ENCODE results near the gene SLC38A5.
"Not testable (repeated sequence)": the region's sequence is repeated elsewhere in the genome, so short reads cannot be mapped to it uniquely, and the experiment has no call there.

SLC38A5 gene

DNA sequence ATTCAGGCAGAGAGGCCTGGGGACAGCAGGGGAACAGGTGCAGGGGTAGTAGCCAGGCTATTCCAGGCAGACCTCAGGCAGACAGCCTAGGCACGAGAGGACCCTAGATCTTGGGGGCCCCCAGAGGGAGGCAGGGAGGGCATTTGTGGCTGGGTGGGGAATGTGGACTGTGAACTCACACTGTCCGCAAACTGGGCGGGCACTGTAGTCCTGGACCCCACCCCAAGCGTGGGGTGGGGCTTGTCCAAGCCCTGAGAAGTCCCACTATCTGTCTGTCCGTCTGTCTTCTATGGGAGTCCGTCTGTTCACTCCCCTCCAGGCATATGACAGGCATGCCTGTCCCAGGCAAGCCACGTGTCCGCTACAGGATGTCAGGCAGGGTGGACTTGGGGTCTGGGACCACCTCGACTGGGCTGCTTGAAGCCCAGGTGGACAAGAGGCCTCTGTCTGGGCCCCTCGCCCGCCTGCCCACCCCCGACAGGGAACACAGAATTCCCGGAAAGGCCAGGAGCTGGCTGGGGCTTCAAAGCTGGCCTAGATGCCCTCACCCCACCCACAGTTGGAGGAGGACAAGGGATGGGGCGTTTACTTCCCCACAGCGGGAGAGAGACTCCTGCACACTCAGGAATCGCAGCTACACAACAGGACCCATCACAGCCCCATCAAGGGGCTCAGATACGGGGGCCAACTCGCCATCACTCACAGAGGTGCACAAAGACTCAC lies at the start of gene SLC38A5:
SLC38A5 (minus strand) TSS at position 151 of the 723 bp plus-strand sequence. CDS start 2,336 bp downstream, outside the sequence.
- DNase-seq (ENCODE audit: low spot score) (no peak), FAIRE-seq (no peak)

DNA sequence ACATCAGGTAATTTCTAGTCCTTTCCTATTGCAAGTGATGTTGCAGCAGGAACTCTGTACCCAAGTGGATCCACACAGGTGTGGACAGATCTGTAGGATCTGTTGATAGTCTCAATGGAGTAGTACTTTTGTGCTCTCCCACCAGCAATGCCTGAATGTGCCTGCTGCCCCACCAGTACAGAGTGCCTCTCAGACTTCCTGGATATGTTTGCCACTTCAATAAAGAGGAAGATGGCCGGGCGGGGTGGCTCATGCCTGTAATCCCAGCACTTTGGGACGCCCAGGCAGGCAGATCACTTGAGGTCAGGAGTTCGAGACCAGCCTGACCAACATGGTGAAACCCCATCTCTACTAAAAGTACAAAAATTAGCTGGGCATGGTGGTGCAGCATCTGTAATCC lies 49.4 kb upstream of the SLC38A5 start:
- FAIRE-seq; DNase-seq (ENCODE audit: low spot score): not testable (repeated sequence)

GRCh38 chrX:48516987-48517386 lies 46.9 kb upstream of the SLC38A5 start:
- no peak for FAIRE-seq

DNA sequence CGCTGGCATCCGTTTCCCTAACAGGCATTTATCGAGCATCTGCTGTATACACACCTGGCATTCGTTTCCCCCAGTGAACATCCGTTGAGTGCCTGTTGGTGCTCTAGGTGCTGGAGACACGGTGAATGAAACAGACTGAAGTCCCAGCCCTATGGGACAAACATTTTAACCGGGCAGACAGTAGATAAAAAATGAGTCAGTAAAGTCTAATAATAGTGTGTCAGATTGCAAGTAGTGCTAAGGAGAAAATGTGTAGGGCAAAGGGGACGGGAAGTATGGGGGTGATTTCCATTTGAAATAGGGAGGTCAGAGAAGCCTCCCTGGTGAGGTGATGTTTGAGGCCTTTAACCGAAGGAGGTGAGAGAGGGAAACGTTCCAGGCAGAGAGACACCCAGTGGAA lies 46.2 kb upstream of the SLC38A5 start:
- FAIRE-seq: no peak
- no peak for DNase-seq (ENCODE audit: low spot score)

More at GRCh38 chrX:48516987-48517386, 46.9 kb upstream of the SLC38A5 start:
- DNase-seq (ENCODE audit: low spot score): no peak

- DNase-seq (ENCODE audit: low spot score): no peak
- no peak for FAIRE-seq
These were observed 45.8 kb upstream of the SLC38A5 start for GRCh38 chrX:48515842-48516241.

DNA sequence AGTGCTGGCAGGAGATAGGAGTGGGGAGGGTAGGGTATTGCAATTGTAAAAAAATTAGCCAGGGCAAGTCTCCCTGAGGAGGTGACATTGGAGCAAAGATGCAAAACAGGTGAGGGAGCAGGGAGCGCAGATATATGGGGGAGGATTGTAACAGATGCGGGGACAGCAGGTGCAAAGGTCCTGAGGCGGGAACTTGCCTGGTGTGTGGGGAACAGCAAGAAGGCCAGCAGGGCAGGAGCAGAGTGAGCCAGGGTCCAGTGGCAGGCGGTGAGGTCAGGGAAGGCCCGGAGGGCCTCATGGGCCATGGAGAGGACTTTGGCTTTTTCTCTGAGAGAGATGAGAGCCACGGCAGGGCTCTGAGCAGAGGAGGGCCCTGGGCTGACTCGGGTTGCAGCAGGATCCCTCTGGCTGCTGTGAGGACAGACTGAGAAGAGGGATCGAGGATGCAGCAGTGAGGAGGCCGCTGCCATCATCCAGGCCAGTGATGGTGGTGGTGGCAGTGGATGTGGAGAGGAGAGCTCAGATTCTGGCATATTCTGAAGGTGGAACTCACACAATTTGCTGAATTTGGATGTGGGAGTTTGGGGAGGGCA lies 44.9 kb upstream of the SLC38A5 start:
- FAIRE-seq (no peak), DNase-seq (ENCODE audit: low spot score) (no peak)

DNA sequence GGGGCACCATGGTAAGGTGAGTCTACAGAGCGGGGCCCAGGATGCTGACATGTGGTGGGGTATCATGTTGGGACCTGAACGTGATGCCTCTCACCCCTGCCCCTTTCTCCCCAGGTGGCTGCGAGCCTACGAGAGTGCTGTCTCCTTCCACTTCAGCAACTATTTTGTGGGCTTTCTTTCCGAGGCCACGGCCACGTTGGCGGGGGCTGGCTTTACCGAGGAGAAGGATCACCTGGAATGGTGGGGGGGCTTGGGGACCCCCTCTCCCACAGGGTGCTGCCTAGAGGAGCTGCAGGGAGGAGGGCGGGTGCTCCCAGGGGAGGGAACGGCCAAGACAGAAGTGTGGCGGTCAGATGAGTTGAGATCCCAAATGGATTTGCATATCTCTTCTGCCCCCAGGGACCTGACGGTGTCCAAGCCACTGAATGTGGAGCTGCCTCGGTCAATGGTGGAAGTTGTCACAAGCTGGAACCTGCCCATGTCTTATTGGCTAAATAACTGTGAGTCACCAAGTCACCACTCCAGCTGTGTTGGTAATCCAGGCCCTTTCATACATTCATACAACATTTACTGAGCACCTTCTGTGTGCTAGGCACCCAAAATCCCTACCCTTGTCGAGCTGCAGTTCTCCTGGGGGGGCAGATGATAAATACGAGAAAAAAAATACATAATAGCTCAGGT lies 44.2 kb upstream of the SLC38A5 start:
- no peak for DNase-seq (ENCODE audit: low spot score)
- no peak for FAIRE-seq

DNA sequence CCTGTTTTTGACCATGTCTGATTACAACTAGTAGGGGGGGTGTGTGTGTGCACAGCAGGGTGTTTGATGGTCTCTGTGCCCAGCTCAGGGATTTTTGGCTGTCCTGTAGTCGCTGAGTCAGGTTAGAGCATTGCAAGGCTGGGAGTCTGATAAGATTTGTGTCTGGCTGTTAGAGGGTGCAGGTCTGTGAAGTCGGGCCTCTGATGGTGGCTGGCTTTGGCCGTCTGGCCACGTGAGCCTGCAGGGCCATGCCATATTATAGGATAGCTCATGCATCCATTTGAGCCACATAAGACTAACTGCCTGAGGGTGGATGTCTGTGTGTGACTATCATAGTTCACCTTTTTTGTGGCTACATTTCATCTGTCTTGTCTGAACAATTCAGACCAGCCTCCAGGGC lies 43.6 kb upstream of the SLC38A5 start:
- FAIRE-seq (no peak), DNase-seq (ENCODE audit: low spot score) (no peak)

GRCh38 chrX:48512371-48512935 lies 42.4 kb upstream of the SLC38A5 start:
- DNase-seq (ENCODE audit: low spot score): no peak
- FAIRE-seq: no peak

DNA sequence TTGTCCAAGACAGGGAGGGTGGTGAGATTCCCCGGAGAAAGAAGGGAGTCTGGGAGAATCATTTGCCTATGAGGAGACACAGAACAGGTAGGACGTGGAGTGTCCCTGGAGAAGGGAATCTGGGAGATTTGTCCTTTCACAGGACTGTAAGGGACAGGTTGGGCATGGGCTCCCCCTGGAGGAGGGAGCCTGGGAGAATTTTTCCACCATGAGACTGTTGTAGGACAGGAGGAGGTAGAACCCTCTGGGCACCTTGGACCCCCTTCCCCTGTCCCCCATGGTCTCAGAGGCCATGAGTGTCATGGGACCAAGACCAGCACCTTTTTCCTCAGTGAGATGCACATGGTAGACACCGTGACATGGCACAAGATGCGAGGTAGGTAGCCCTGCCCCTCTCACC lies 41.5 kb upstream of the SLC38A5 start:
- DNase-seq (ENCODE audit: low spot score): peak; percentile 23
- no peak for FAIRE-seq

GRCh38 chrX:48509619-48510018 lies 39.6 kb upstream of the SLC38A5 start:
- DNase-seq (ENCODE audit: low spot score) (no peak), FAIRE-seq (no peak)

GRCh38 chrX:48509245-48509590 lies 39.2 kb upstream of the SLC38A5 start:
- DNase-seq (ENCODE audit: low spot score): no peak
- FAIRE-seq: no peak

DNA sequence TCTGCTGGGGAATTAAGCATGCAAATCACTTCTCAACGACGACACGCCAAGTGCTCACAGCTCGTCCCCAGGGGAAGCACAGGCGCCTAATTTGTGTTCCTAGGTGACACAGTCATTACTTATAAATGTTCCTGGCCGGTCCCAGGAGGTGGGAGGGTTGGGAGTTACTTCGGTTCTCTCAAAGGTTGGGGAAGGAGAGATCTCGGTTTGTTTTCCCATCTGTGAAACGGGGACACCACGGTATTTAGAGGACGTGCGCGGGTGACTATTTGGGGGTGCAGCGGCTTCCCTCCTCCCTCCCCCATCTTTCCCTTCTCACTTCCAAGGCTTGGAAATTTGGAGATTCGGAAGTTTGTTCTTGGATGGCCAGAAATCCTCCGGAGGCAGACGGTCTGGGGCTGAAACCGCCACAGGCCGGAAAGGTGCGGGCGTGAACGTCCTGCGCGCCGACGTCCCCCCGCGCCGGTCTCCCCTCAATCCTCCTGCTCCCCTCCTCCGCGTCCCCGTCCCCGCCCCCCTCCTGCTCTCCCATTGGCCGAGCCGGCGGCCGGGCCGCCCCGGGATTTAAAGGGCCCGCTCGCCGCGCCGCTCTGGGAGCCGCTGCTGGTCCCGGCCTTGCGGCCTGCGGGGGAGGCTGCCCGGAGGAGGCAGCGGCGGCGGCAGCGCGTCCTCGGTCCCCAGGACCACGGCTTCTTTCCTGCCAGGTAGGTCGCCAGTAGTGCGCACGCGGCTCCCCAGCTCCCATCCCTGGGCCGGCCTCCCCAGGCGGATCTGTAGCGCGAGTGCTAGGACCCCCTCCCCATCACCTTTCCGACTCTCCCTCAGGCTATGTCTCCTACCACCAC lies 38.6 kb upstream of the SLC38A5 start, which contains the start of gene PORCN:
PORCN (plus strand) TSS at position 593 of the 845 bp plus-strand sequence. CDS start 829 bp downstream, outside the sequence.
- peak; percentile 88 for DNase-seq (ENCODE audit: low spot score)
- no peak for FAIRE-seq

DNA sequence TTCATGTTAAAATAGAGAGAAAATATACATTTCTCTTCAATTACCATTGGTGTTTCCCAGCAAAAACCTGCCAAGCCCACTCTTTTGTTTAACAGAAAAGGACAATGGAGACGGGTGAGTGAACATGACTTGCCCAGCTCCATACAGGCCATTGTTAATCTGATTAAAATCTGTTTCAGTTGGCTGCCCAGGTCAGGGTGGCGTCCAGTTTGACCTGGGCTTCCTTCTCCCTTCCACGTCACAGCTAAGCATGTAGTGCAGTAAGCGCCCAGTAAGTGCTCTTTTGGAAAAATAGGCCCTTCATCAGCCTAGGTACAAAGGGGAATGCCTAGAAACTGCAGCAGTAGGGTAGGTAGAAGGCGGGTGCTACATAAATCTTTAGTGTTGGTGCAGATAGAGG lies 37.2 kb upstream of the SLC38A5 start:
- FAIRE-seq (no peak), DNase-seq (ENCODE audit: low spot score) (no peak)

- FAIRE-seq (no peak), DNase-seq (ENCODE audit: low spot score) (no peak)
These were observed 35.4 kb upstream of the SLC38A5 start for GRCh38 chrX:48505481-48505880.

DNA sequence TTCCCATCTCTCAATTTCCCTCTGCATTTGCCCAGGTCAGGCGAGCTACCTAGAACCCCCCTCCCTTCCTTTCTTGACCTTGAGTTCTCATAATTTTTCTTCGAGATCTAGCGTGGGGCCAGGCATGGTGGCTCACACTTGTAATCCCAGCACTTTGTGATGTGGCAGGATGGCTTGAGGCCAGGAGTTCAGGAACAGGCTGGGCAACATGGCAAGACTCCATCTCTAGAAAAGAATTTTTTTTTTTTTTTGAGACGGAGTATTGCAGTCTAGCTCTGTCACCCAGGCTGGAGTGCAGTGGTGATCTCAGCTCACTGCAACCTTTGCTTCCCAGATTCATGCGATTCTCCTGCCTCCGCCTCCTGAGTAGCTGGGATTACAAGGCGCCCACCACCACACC lies 34.2 kb upstream of the SLC38A5 start:
- FAIRE-seq (no peak), DNase-seq (ENCODE audit: low spot score) (no peak)

DNA sequence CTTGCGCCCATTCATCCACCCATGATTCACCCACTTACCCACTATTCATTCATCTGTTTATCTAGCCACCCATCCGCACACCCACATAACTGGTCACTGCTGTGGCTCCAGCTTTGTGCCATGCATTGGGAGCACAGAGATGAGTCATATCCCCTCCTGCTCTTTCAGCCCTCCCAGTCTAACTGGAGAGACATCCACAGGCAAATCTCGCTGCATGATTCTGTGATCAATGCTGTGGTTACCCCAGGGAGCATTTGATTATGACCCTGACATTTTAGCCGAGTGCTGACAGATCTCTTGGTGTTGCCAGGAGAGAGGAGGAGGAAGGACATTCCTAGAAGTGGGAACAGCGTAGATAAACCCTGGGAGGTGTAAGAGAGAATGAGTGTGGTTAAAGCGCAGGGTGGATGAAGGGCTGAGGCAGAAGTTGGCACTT lies 28.3 kb upstream of the SLC38A5 start:
- FAIRE-seq: peak; percentile 55
- peak; percentile 77 for DNase-seq (ENCODE audit: low spot score)

- DNase-seq (ENCODE audit: low spot score): no peak
- FAIRE-seq: no peak
These were observed 27.8 kb upstream of the SLC38A5 start for GRCh38 chrX:48497871-48498270.

DNA sequence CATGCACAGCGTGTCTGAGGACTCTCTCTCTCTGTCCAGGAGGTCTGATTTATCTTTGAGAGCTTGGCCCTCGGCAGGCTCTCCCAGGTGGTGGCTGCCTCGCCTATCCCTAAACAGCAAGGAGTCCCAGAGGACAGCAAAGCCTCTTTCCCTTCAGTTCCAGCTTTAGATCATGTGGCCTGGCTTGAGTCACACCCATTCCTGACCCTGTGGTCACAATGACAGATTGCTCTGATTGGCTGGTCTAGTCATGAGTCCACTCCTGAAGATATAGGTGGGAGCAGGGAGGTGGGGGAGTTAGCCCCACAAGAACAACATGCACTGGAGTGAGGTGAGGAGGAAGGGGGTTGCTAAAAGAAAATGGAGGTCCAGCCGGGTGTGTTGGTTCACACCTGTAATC lies 26.6 kb upstream of the SLC38A5 start:
- DNase-seq (ENCODE audit: low spot score) (no peak), FAIRE-seq (no peak)

DNA sequence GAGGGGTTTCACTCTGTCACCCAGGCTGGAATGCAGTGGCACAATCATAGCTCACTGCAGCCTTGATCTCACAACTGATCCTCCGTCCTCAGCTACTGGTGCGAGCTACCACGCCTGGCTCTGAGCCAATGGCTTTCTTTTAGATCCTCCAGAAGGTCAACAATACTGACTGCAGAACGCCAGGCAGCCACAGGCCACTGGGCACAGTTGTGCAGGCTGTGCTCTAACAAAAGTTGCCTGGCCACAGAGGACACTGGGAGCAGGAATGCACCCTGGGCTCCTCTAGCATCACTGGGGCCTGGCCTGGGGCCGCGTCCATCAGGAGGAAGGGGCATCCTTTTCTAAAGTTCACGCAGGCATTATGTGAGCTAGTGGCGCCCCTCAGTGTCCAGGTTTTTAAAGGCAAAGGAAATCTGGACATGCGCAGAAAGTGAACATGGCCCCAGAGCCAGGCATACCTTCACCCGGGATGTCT lies 23.9 kb upstream of the SLC38A5 start:
- FAIRE-seq: no peak

GRCh38 chrX:48492293-48492910 lies 22.3 kb upstream of the SLC38A5 start:
- FAIRE-seq (no peak), DNase-seq (ENCODE audit: low spot score) (peak; percentile 39)

More for the DNA sequence above, 23.9 kb upstream of the SLC38A5 start:
- no peak for DNase-seq (ENCODE audit: low spot score)

Data from urothelium cell line (cell line).